Inflammatory macrophage (primary cell): ENCODE results near the gene XAGE2.
"Not testable (repeated sequence)": the region's sequence is repeated elsewhere in the genome, so short reads cannot be mapped to it uniquely, and the experiment has no call there.

Source experiments
- DNase-seq, 2 donors: peaks; one replicate each; pipeline ENCODE4 v3.0.0-alpha.2; 2020 to 2022
- total RNA-seq, 18 experiments: gene quantifications; one replicate each; lab custom pipeline; 2026; ENCODE audit warnings: mixed read lengths in 6 of 18, inconsistent platforms in 2 of 18; lab: John Stamatoyannopoulos, UW

The XAGE2 gene, protein sequence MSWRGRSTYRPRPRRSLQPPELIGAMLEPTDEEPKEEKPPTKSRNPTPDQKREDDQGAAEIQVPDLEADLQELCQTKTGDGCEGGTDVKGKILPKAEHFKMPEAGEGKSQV
- 0 reads per million in 18 experiments for total RNA-seq

GRCh38 chrX:52368368-52369055 lies at the start of gene XAGE2:
Gene XAGE2 (plus strand): TSS chrX:52369021. CDS start chrX:52370015, 994 bp downstream.
- DNase-seq, result no peak

- DNase-seq, result no peak
Observed at GRCh38 chrX:52337410-52337809, 31.4 kb upstream of the XAGE2 start.

- DNase-seq, result no peak
Observed at GRCh38 chrX:52341493-52341892, 27.3 kb upstream of the XAGE2 start.

DNA sequence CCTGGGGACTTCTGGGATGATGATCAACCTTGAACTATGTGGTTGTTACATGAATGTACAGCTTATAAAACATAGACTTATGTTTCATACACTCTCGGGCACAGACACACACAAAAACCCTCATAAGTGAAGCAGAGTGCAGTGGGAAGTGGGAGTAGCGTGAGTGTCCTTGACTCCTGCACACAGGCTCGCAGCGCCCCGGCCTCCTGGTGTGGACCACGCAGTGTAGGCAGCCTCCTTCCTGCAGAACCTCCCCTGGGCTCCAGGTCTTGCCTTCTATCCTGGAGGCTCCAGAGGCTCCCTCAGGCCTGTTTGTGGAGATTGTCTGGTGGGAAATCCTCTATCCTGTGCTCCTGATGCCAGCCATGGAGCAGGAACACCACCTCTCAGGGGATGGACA lies 25.7 kb upstream of the XAGE2 start:
- not testable (repeated sequence) for DNase-seq

GRCh38 chrX:52345402-52345801 lies 23.4 kb upstream of the XAGE2 start:
- peak; percentile 38 to 44 for DNase-seq

DNA sequence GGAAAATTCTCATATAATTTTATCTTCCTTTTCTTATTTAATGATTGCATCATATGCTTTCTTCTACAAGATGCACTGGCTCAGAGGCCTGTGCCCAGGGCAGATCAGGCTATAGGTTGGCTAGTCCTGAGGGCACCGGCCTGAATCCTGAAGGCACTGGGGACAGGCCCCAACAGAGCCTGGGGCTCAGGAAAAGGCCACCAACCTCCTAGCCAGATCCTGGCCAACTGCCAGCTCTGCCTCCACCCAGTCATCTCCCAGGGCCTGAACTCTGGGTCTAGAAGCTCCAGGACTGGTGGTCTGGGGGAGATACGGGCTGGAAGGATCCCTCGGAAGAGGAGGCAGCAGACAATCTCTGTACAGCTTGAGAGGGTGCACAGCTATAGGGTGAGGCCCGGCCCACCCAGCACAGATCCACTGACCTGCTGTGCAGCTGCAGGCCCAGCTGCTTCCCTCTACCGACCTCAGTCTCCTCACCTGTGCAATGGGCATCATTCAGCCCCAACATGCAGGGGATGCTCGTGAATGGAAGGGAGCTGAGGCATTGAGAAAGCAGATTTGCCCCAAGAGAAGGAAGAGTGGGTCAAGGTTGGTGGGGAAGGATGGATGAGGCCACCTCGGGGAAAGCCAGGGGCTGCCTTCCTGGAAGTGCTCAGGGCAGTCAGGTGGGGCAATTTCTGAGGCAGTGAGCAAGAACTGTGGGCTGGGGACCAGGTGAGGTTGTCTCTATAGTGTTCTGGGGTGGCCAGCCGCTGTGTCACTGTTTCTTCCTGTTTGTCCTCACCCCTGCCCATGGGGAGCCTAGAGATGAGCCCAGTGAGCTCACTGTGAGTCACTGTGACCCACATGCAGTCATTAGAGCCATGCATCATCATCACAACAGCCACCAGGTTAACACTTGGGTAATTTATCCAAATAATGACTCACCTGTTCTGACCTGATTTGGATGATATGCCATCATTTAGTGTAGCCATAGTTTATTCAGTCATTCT lies 22.4 kb upstream of the XAGE2 start:
- no peak for DNase-seq

DNA sequence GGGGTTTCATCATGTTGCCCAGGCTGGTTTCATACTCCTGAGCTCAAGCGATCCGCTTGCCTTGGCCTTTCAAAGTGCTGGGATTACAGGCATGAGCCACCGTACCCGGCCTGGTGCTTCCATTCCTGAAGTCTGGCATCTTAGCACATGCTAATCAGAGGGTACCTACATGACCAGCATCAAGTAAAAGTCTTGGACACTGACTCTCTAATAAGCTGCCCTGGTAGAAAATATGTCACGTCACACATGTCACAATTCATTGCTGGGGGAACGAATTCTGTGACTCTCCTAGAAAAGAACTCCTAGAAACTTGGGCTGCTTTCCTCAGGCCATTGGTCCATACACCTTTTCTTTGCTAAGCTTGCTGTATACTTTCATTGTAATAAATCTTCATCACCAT lies 19.1 kb upstream of the XAGE2 start:
- no peak for DNase-seq

GRCh38 chrX:52352551-52352950 lies 16.3 kb upstream of the XAGE2 start:
- no peak for DNase-seq

GRCh38 chrX:52353838-52354237 lies 15.0 kb upstream of the XAGE2 start:
- no peak for DNase-seq

DNA sequence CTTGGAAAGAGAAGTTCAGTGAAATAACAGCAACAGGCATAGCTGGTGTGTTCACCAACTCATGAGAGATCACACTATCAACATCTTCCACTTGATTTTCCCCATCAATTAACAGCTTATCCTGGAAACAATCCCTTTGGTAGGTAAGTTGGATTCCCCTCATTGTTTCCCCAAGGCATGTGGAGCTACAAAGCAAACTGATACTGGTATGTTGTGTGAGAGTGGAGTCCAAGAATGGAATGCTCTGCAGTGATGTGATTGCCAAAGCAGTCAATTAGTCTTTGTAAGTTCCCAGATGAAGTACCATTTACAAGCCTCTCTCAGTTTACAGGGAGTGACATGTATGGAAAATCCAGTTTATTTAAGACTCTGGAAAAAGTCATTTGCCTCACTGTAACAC lies 13.7 kb upstream of the XAGE2 start:
- DNase-seq, result no peak

- no peak for DNase-seq
Observed at GRCh38 chrX:52359614-52360232, 9.1 kb upstream of the XAGE2 start.

DNA sequence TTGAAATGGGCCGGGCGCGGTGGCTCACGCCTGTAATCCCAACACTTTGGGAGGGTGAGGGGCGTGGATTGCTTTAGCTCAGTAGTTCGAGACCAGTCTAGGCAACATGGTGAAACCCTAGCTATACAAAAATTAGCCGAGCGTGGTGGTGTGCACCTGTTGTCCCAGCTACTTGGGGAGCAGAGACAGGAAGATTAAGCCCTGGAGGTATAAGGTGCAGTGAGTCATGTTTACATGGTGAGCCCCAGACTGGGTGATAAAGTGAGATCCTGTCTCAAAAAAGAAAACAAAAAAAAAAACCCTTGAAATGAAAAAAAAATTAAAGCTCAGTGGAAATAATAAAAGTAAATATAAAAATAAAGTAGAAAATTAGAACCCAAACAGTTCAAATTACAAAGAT lies 6.9 kb upstream of the XAGE2 start:
- no peak for DNase-seq

DNA sequence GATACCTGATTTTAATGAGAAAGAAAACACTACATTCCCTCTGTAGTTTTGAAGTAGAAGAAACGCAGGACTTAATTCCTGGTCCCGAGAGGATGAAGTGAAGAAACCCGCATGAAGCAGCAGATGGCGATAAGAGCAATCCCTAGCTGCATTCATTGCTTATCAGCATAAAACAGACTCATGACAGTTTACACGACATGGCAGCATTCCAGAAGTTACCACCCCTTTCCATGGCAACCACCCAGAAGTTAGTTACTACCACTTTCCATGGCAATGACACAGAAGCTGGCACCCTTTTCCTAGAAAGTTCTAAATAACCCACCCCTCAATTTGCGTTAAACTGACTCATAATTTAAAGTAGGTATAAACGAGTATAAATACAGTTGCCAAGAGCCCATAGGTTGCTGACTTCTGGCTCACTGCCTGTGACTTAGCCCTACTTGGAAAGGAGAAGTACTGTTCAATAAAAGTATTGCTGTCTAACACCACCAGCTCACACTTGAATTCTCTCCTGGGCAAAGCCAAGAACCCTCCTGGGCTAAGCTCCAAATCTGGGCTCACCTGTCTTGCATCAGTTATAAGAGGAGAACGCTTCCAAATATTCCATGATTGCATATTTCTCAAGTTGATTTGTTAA lies 5.5 kb upstream of the XAGE2 start:
- no peak for DNase-seq

DNA sequence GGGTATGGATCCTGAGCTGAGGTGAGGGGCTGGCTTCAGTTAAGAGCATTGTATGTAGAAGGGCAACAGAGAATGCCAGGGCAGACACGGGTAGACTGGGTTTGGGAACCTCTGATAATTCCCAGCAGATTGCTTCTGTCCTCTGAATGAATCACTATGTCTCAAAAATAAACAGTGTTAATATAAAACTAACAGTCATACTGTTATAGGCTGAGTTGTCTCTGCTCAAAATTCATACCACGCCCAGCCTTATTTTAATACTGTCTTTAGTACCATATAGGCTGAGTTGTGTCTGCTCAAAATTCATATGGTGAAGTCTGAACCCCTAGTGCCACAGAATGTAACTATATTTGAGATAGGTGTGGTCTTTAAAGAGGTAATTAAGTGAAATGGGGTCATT lies 10.0 kb downstream of the XAGE2 start:
- no peak for DNase-seq

GRCh38 chrX:52380993-52381392 lies 12.2 kb downstream of the XAGE2 start:
- DNase-seq, result no peak

DNA sequence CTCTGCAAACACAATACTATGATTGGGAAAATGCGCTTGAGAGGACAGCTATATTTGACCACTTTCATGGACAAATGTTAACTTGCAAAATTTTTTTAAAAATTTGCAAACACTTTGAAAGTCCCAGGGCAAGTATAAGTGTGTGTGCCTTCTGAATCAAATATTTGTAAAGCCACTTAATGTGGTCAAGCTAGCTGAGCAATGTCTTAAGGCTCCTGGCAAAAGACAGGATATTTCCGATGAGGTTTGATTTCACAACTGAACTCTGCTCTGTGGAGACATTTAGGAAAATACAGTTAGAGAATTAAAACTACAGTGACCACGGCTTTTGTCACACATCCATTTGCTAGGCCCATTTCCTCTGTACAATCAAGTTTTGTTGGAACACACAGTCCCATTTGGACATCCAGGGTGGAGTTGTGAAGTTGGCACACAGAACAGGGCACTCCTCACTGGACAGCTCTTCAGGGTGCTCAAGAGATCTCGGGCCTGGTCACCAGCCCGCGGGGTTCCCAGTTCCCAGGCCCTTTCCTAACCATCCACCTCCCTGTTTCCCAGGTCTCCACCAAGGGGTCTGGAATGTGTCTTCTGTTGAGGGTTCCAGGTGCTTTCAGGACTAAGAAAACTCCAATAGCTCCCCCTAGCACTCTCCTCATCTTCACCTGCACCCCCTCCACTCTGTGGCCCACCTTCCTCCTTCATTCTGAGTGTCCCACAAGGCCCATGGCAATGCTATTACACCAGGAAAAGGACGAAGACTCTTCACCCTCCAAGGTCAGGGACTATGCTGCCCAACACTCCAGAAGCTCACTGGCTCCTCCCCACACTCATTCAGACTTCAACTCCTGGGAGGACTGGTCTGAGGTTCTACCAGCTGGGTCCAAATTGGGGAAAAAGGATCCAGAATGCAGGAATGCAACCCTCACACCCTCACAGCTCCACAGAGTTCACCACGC lies 41.9 kb downstream of the XAGE2 start:
- DNase-seq, result no peak

DNA sequence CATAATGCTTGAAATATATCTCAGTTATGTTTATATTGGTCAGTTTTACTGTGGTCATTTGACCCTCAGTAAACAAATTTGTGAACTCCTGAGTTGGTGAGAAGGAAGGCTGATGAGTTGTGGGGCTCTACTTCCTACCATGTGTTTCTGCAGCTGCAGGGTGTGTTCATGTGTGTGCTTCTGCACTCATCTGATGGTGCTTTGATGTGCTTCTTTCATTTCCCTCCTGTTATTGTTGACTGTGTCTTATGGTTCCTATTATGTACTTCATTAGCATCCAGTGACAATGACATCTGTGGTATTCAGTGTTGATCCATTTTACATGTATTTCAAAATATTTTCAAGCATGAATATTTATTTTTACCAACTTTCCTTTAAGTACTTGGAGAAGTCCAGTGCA lies 46.5 kb downstream of the XAGE2 start:
- no peak for DNase-seq

GRCh38 chrX:52416816-52417215 lies 48.0 kb downstream of the XAGE2 start:
- no peak for DNase-seq

- DNase-seq, result peak in 1 of 2 donors; percentile 2
Observed at GRCh38 chrX:52420824-52421443, 52.1 kb downstream of the XAGE2 start.

- DNase-seq, result no peak
Observed at GRCh38 chrX:52422884-52423283, 54.1 kb downstream of the XAGE2 start.

DNA sequence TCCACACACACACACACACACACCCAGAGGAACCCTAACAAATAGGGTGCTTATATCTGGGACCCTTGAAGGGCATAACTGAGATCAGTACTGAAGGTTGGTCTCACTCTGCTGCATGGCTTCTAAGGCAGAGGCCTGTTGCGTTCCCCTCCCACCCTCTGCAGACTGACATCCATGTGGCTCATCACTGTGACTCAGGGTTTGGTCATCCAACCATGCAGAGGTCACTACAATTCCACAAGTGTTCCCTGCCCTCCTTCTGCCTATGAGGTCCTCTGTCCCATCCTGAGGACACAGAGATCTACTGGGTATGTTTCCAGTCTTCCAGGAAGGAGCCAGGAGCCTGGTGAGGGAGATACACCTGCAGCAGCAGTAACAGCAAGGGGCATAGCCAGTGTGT lies 55.8 kb downstream of the XAGE2 start:
- no peak for DNase-seq
